OCI-LY1 (cell line): ENCODE data around the gene CTNNA2.

ENCODE experiments used
- H2AFZ ChIP-seq: fragments of 200-600 bp; sonication (generic), shearing (Covaris generic); 2 replicates; pipeline ENCODE4 v1.6.0; 2014; ENCODE audit warnings: antibody characterized with exemption, mild to moderate bottlenecking, low read length
- H3F3A ChIP-seq: fragments of 200-600 bp; sonication (generic), shearing (Covaris generic); 2 replicates; pipeline ENCODE4 v1.6.0; 2014; ENCODE audit warnings: mild to moderate bottlenecking, antibody characterized with exemption, low read length, moderate library complexity; ENCODE audit not compliant: insufficient read depth
- H3K27ac ChIP-seq: fragments of 200-600 bp; sonication (generic); 2 replicates; pipeline ENCODE4 v1.5.1; 2014; ENCODE audit warnings: low read length, mixed run types, mild to moderate bottlenecking, low read depth; ENCODE audit not compliant: poor library complexity, severe bottlenecking
- H3K27me3 ChIP-seq: fragments of 200-600 bp; sonication (generic); 2 replicates; pipeline ENCODE4 v1.6.0; 2014; ENCODE audit warnings: antibody characterized with exemption, mild to moderate bottlenecking, low read length, moderate library complexity; ENCODE audit not compliant: insufficient read depth
- H3K36me3 ChIP-seq: fragments of 200-600 bp; sonication (generic); 2 replicates; pipeline ENCODE4 v1.6.1; 2014; ENCODE audit warnings: mild to moderate bottlenecking, antibody characterized with exemption, low read length, moderate library complexity, mixed read lengths; ENCODE audit not compliant: insufficient read depth
- H3K4me1 ChIP-seq: fragments of 200-600 bp; sonication (generic); 2 replicates; pipeline ENCODE4 v1.5.1; 2014; ENCODE audit warnings: mild to moderate bottlenecking, low read length, moderate library complexity; ENCODE audit not compliant: insufficient read depth, severe bottlenecking
- H3K4me2 ChIP-seq: fragments of 200-600 bp; sonication (generic), shearing (Covaris generic); 2 replicates; pipeline ENCODE4 v1.6.1; 2014; ENCODE audit warnings: low read length
- H3K4me3 ChIP-seq: fragments of 200-600 bp; sonication (generic); 2 replicates; pipeline ENCODE4 v1.5.1; 2014; ENCODE audit warnings: low read length, low read depth, mild to moderate bottlenecking, mixed read lengths; ENCODE audit not compliant: poor library complexity, severe bottlenecking
- H3K79me2 ChIP-seq: fragments of 200-600 bp; shearing (Covaris generic); 2 replicates; pipeline ENCODE4 v1.6.1; 2016; ENCODE audit warnings: mixed run types, low read length, mixed read lengths; ENCODE audit not compliant: insufficient read depth
- H3K9ac ChIP-seq: fragments of 200-600 bp; sonication (generic), shearing (Covaris generic); 2 replicates; pipeline ENCODE4 v1.6.1; 2014; ENCODE audit warnings: mild to moderate bottlenecking, low read length, mixed read lengths
- H3K9me2 ChIP-seq: fragments of 200-600 bp; sonication (generic), shearing (Covaris generic); 2 replicates; pipeline ENCODE4 v1.6.1; 2014; ENCODE audit warnings: low read depth, mild to moderate bottlenecking, low read length, mixed read lengths
- H3K9me3 ChIP-seq: fragments of 200-600 bp; shearing (Covaris generic); 2 replicates; pipeline ENCODE4 v1.6.1; 2014; ENCODE audit warnings: low read length, mixed read lengths
- H4K20me1 ChIP-seq: fragments of 200-600 bp; sonication (generic), shearing (Covaris generic); 2 replicates; pipeline ENCODE4 v1.6.0; 2016; ENCODE audit warnings: mild to moderate bottlenecking, low read length; ENCODE audit not compliant: insufficient read depth
- EZH2 ChIP-seq: fragments of 200-600 bp; sonication (generic), shearing (Covaris generic); IDR thresholded peaks from 2 replicates; pipeline ENCODE4 v1.8.0; 2017; ENCODE audit warnings: borderline replicate concordance, mixed run types, mild to moderate bottlenecking, antibody characterized with exemption, low read length, moderate library complexity, mixed read lengths
- TF ChIP-seq, protein P1 (sequence below): fragments of 200-600 bp; sonication (generic), shearing (Covaris generic); IDR thresholded peaks from 2 replicates; pipeline ENCODE4 v1.5.1; 2017; ENCODE audit warnings: mild to moderate bottlenecking, antibody characterized with exemption, low read length, moderate library complexity, mixed read lengths

The CTNNA2 gene

DNA sequence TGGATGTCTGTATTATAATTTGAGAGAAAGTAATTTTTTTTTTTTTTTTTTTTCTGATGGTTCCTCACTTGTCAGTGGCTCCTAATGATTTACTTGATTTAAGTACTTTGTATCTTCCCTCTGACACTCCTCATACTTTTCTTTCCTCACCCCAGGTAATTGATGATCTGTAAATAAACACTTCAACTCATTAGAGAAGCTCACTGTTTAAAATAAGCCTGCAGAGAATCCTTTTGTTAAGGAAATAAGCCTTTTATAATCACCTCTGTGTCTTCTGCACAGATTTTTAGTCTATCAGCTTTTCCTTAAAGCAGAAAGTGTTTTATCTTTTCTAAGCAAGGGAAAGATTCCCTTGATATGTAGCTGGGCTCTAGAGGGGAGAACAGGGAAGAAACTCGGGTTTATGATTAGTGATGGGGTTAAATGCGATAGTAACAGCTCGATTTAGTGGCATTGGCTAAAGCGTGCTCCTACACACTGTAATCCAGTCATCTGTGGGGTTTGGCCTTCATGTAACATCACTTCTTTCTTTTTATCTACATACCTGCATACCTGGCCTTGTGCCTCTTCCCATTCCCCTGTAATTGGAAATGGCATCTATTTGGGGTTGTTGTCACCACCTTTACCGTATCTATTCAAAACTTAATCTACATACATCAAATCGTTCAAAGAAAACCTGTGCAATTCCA, 851.8 kb downstream of the CTNNA2 start:
- no peak overlapping the region for H2AFZ ChIP-seq
- no peak overlapping the region for H3K4me3 ChIP-seq
- H3K4me2 ChIP-seq = no peak overlapping the region
- H3K9me3 ChIP-seq = no peaks in the 10 kb centered on the region
- no peaks in the 10 kb centered on the region for H3K27me3 ChIP-seq
- TF ChIP-seq, protein P1, sequence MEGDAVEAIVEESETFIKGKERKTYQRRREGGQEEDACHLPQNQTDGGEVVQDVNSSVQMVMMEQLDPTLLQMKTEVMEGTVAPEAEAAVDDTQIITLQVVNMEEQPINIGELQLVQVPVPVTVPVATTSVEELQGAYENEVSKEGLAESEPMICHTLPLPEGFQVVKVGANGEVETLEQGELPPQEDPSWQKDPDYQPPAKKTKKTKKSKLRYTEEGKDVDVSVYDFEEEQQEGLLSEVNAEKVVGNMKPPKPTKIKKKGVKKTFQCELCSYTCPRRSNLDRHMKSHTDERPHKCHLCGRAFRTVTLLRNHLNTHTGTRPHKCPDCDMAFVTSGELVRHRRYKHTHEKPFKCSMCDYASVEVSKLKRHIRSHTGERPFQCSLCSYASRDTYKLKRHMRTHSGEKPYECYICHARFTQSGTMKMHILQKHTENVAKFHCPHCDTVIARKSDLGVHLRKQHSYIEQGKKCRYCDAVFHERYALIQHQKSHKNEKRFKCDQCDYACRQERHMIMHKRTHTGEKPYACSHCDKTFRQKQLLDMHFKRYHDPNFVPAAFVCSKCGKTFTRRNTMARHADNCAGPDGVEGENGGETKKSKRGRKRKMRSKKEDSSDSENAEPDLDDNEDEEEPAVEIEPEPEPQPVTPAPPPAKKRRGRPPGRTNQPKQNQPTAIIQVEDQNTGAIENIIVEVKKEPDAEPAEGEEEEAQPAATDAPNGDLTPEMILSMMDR = no peak
- no peak for TF ChIP-seq EZH2
- no peaks in the 10 kb centered on the region for H4K20me1 ChIP-seq
- no peak overlapping the region for H3K9ac ChIP-seq
- no peaks in the 10 kb centered on the region for H3F3A ChIP-seq
- no peaks in the 10 kb centered on the region for H3K36me3 ChIP-seq
- no peaks in the 10 kb centered on the region for H3K9me2 ChIP-seq
- H3K79me2 ChIP-seq = no peaks in the 10 kb centered on the region
- H3K4me1 ChIP-seq = no peaks in the 10 kb centered on the region
- no peak overlapping the region for H3K27ac ChIP-seq

DNA sequence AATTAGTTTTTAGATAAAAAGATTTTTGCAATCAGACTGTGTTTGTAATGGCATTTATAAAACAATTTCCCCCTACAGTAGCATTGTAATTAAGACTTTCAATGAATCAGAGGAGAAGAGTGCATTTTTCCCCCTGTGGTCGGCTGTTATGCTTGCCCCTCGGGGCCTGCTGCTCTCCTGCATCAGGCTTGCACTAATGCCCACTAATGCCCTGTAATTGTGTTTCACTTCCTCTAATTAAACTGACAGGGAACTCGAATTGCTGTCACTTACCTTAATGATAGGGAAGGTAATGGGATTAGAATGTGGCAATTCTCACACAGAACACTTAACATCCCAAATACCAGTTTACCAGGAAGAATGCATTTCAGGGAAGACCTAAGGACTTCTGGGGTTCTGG, 852.9 kb downstream of the CTNNA2 start:
- H3K4me1 ChIP-seq = no peaks in the 10 kb centered on the region
- no peak overlapping the region for H3K27ac ChIP-seq
- no peaks in the 10 kb centered on the region for H3K79me2 ChIP-seq
- H3K4me2 ChIP-seq = no peak overlapping the region
- no peaks in the 10 kb centered on the region for H3K27me3 ChIP-seq
- no peak for TF ChIP-seq EZH2
- TF ChIP-seq, protein P1 = no peak
- no peak overlapping the region for H2AFZ ChIP-seq
- H3K9me2 ChIP-seq = no peaks in the 10 kb centered on the region
- no peaks in the 10 kb centered on the region for H3K36me3 ChIP-seq
- H3F3A ChIP-seq = no peaks in the 10 kb centered on the region
- no peaks in the 10 kb centered on the region for H4K20me1 ChIP-seq
- H3K9ac ChIP-seq = no peak overlapping the region
- H3K4me3 ChIP-seq = no peak overlapping the region
- no peaks in the 10 kb centered on the region for H3K9me3 ChIP-seq

DNA sequence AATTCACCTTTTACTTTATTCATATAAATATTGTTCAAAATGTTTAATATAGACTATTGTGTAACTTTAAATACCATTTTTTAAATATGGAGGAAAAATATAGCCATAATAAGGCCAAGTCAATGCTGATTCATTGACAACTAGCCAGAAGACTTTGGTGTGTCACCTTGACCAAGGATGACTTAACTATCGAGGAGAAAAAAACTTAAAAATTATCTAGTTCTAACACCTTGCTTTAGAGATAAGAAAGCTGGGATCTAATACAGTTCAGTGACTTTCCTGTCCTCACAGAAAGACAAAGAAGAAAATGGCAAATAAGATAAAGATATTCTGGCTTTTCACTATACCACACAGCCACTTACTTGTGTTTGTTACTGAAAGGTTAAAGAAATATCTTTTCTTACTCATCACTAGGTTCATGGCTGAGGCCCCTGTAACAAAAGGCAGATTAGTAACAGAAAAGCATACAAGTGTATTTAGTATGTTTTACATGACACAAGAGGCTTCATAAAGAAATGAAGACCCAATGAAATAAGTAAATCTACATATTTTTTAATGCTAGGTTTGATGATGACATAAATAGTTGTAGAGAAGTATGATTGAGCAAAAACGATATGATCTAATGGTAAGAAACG, 857.6 kb downstream of the CTNNA2 start:
- no peaks in the 10 kb centered on the region for H3F3A ChIP-seq
- H3K9ac ChIP-seq = no peak overlapping the region
- H3K36me3 ChIP-seq = no peaks in the 10 kb centered on the region
- TF ChIP-seq EZH2 = no peak
- TF ChIP-seq, protein P1 = no peak
- H3K27me3 ChIP-seq = no peaks in the 10 kb centered on the region
- H3K27ac ChIP-seq = no peak overlapping the region
- H4K20me1 ChIP-seq = no peaks in the 10 kb centered on the region
- no peaks in the 10 kb centered on the region for H3K9me2 ChIP-seq
- no peaks in the 10 kb centered on the region for H3K79me2 ChIP-seq
- H3K4me3 ChIP-seq = no peak overlapping the region
- no peak overlapping the region for H2AFZ ChIP-seq
- H3K4me2 ChIP-seq = no peak overlapping the region
- H3K4me1 ChIP-seq = no peaks in the 10 kb centered on the region
- H3K9me3 ChIP-seq = no peaks in the 10 kb centered on the region
